ENCODE results near the gene RTN1.

Gene RTN1

DNA sequence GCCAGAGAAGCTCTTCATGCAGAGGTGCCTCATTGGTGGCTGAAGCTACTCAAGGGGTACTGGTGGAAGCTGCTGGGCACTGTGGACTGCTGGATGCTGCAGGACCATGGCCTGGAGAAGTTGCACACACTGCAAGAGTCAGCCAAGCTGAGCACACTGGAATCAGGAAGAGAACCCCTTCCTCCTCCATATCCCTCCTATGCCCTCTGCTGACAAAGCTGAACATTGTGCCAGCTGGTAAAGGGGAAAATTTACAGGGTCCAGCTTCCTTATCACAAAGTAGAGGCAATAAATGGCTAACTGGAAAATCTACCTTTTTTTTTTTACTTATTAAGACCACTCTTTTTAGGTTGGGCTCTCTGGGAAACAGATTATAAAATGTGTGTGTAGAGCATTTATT lies 300.5 kb downstream of the RTN1 start:
- no peak overlapping the region for H3K4me3 ChIP-seq (ENCODE audit: low read length)
- TF ChIP-seq, protein P1, sequence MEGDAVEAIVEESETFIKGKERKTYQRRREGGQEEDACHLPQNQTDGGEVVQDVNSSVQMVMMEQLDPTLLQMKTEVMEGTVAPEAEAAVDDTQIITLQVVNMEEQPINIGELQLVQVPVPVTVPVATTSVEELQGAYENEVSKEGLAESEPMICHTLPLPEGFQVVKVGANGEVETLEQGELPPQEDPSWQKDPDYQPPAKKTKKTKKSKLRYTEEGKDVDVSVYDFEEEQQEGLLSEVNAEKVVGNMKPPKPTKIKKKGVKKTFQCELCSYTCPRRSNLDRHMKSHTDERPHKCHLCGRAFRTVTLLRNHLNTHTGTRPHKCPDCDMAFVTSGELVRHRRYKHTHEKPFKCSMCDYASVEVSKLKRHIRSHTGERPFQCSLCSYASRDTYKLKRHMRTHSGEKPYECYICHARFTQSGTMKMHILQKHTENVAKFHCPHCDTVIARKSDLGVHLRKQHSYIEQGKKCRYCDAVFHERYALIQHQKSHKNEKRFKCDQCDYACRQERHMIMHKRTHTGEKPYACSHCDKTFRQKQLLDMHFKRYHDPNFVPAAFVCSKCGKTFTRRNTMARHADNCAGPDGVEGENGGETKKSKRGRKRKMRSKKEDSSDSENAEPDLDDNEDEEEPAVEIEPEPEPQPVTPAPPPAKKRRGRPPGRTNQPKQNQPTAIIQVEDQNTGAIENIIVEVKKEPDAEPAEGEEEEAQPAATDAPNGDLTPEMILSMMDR (conservative IDR thresholded peaks at IDR 0.05; ENCODE audit: low read depth, low read length) = no peak
- no peak for DNase-seq (ENCODE audit: low read depth)

DNA sequence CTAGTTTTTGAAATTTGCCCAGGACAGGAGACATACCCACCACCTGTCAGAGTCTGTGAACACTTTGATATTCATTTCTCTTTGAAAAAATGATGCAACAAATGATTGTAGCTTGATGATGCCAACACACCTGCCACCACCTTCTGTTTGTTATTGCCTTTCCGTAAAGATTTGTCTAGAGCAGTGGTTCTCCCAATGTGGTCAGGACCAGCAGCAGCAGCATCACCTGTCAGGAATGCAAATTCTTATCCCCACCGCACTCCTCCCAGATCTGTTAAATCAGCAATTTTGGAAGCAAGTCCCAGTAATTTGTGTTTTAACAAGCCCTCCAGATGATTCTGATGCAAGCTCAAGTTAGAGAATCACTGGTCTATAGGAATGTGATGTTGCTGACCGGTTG lies 303.9 kb downstream of the RTN1 start:
- no peak overlapping the region for H3K4me3 ChIP-seq (ENCODE audit: low read length)
- no peak for DNase-seq (ENCODE audit: low read depth)
- TF ChIP-seq, protein P1 (conservative IDR thresholded peaks at IDR 0.05; ENCODE audit: low read depth, low read length) = no peak

DNA sequence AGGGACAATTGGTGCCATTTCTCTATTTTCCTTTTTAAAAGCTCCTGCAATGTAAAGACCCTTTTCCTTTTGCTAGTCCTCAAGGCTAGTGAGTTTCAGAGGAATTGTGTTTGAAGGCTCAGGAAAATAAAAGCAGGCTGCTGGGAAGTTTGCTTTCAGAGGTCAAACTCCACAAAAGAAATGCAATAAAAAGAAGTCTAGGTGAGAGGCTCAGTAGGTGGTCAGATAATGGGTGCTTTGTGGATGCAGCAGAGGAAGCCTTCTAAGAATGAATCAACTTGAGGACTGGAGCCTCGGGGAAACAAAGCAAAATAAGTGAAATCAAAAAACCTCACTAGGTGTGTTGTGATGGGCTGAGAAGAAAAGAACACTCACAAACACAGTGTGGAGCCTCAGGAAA lies 304.3 kb downstream of the RTN1 start:
- no peak overlapping the region for H3K4me3 ChIP-seq (ENCODE audit: low read length)
- no peak for DNase-seq (ENCODE audit: low read depth)
- TF ChIP-seq, protein P1 (conservative IDR thresholded peaks at IDR 0.05; ENCODE audit: low read depth, low read length) = no peak

DNA sequence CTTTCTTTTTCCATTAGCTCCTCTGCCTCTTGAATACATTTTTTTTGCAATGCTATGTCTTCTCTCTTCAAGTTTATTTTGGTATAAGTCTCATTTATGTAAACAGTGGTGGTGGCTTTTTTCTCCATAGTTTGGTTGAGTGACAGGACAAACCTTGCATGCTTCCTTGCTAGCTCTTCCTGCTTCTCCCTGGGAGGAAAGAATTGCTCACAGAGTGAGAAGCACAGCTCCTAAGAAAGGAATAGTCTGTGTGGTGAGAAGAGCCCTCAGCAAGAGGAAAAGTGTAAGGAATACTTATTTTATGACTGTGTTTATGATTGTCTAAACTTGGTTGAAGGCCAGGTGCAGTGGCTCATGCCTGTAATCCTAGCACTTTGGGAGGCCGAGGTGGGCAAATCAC lies 305.5 kb downstream of the RTN1 start:
- DNase-seq (ENCODE audit: low read depth) = no peak
- TF ChIP-seq, protein P1 (conservative IDR thresholded peaks at IDR 0.05; ENCODE audit: low read depth, low read length) = no peak
- no peak overlapping the region for H3K4me3 ChIP-seq (ENCODE audit: low read length)

DNA sequence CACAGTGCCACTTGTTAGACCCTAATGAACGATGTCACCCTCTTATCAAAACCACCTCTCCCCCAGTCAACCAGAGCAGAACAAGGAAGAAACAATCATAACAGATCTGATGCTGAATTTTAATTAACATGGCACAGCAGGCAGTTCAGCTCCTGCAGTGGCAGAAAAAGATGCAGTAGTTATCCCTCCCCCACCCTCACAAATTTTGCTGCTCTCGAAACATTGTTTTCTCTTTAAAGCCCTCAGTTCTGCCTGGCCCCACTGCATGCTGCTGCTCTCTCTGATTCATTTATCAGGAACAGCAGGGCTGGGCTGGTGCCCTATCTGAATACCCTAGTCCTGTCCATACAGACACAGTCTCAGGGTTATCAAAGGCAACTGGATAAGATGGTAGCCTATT lies 306.2 kb downstream of the RTN1 start:
- TF ChIP-seq, protein P1 (conservative IDR thresholded peaks at IDR 0.05; ENCODE audit: low read depth, low read length) = no peak
- H3K4me3 ChIP-seq (ENCODE audit: low read length) = no peak overlapping the region
- no peak for DNase-seq (ENCODE audit: low read depth)

DNA sequence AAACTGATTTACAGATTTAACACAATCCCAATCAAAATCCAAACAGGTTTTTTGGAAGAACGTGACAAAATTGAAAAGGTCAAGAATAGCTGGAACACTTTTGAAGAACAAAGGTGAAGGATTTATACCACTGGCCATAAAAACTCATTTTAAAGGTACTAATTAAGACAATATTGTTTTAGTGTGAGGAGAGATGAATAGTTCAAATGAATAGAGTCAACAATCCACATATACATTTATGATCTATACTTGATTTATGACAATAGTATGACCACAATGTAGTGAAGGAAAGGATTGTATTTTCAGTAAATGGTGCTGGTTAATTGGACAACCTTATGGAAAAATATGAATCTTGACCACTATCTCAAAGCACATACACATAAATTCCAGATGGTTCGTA lies 323.3 kb downstream of the RTN1 start:
- no peak for DNase-seq (ENCODE audit: low read depth)
- no peak overlapping the region for H3K4me3 ChIP-seq (ENCODE audit: low read length)
- TF ChIP-seq, protein P1 (conservative IDR thresholded peaks at IDR 0.05; ENCODE audit: low read depth, low read length) = no peak
